HepG2 (cell line): ENCODE measurements around the gene GPS2. TPM values are rescaled to one million over a fixed set of nuclear protein-coding genes. Genes with fewer than 3 reads are reported as not detected.

Source experiments
- HNRNPL ChIP-seq: fragments of 200-400 bp; formaldehyde crosslinking; IDR thresholded peaks from 2 replicates; pipeline ENCODE4 v1.6.1; 2017; ENCODE audit warnings: mild to moderate bottlenecking, low read depth, low read length
- PHF21A ChIP-seq: sonication (generic); formaldehyde crosslinking; IDR thresholded peaks from 2 replicates; pipeline ENCODE4 v1.5.0; 2020; ENCODE audit warnings: mild to moderate bottlenecking, missing genetic modification reagents
- RERE ChIP-seq: IDR thresholded peaks from 2 replicates; pipeline ENCODE4 v1.6.1; 2016; ENCODE audit warnings: low read depth, missing genetic modification reagents, missing compliant biosample characterization
- SIN3A ChIP-seq: IDR thresholded peaks from 2 replicates; pipeline ENCODE4 v1.6.1; 2011; ENCODE audit warnings: low read depth, mild to moderate bottlenecking, control low read depth, low read length, borderline replicate concordance
- SP140L ChIP-seq: sonication (generic); formaldehyde crosslinking; IDR thresholded peaks from 2 replicates; pipeline ENCODE4 v1.4.0; 2020; ENCODE audit warnings: missing genetic modification reagents, borderline replicate concordance
- ZBTB7B ChIP-seq: sonication (generic); formaldehyde crosslinking; IDR thresholded peaks from 2 replicates; pipeline ENCODE4 v1.4.0; 2020; ENCODE audit warnings: missing genetic modification reagents
- ZNF12 ChIP-seq: sonication (generic); formaldehyde crosslinking; IDR thresholded peaks from 2 replicates; pipeline ENCODE4 v1.5.0; 2020; ENCODE audit warnings: missing genetic modification reagents
- ZNF24 ChIP-seq: fragments of 450-650 bp; IDR thresholded peaks from 2 replicates; pipeline ENCODE4 v1.6.1; 2017; ENCODE audit warnings: antibody characterized with exemption, mild to moderate bottlenecking
- ZNF264 ChIP-seq: sonication (generic); formaldehyde crosslinking; IDR thresholded peaks from 2 replicates; pipeline ENCODE4 v1.4.0; 2020; ENCODE audit warnings: missing genetic modification reagents
- ZNF737 ChIP-seq: sonication (generic); formaldehyde crosslinking; IDR thresholded peaks from 2 replicates; pipeline ENCODE4 v1.5.0; 2020; ENCODE audit warnings: missing genetic modification reagents, mild to moderate bottlenecking, borderline replicate concordance
- ZNF883 ChIP-seq: sonication (generic); formaldehyde crosslinking; IDR thresholded peaks from 2 replicates; pipeline ENCODE4 v1.5.1; 2020; ENCODE audit warnings: mild to moderate bottlenecking, missing genetic modification reagents; ENCODE audit errors: not compliant biosample characterization
- polyA plus RNA-seq, 8 experiments: library from polyadenylated mRNA; depleted of rRNA in 3 of 8; stranded (reverse) in 7 of 8; unstranded in 1 of 8; fragments of >200 nt; fragmentation: Illumina TruSeq in 4 of 8; extraction: Trizol in 4 of 8; gene quantifications; 2 replicates each; pipeline versions ENCODE4 v1.2.1 to v1.2.3, GENCODE V29; 2011 to 2016; ENCODE audit warnings: low read depth in 4 of 8, missing spikeins in 1 of 8, mixed read lengths in 1 of 8; ENCODE audit not compliant: insufficient read depth in 1 of 8
- total RNA-seq, 5 experiments: library from RNA; depleted of rRNA; stranded (reverse); fragments of >200 nt; fragmentation: Illumina TruSeq; extraction: Trizol; gene quantifications; 2 replicates each; pipeline ENCODE4 v1.2.3, GENCODE V29; 2016; ENCODE audit warnings: low read depth in 1 of 5
- TF ChIP-seq, protein P1 (sequence below): IDR thresholded peaks from 2 replicates; pipeline ENCODE4 v1.6.1; 2016
- TF ChIP-seq, protein P2 (sequence below): fragments of 450-650 bp; IDR thresholded peaks from 2 replicates; pipeline ENCODE4 v1.6.1; 2016
- TF ChIP-seq, protein P3 (sequence below): sonication (generic); formaldehyde crosslinking; IDR thresholded peaks from 2 replicates; pipeline ENCODE4 v1.4.0; 2020; ENCODE audit warnings: missing genetic modification reagents
- TF ChIP-seq, protein P4 (sequence below): IDR thresholded peaks from 2 replicates; pipeline ENCODE4 v1.4.0; 2020; ENCODE audit warnings: mild to moderate bottlenecking, missing genetic modification reagents

Gene GPS2
- total and polyA plus RNA-seq, 2 of the 13 experiments (the other 11 are each of a cell fraction or from before 2014, with no cell fraction given), result 58.0 to 59.4 TPM

GRCh38 chr17:7280519-7281073, 34.6 kb downstream of the GPS2 start (continued):
- TF ChIP-seq SP140L (CRISPR knock-in tag) (no peak), ZNF264 (no peak), ZNF12 (CRISPR knock-in tag) (peak; percentile 52; the same call in 1 of the 2 replicates), ZBTB7B (no peak), SIN3A (peak; percentile 65; the same call in 1 of the 2 replicates), ZNF883 (CRISPR knock-in tag) (peak; percentile 49), PHF21A (CRISPR knock-in tag) (no peak), HNRNPL (0 out of 2 replicates have a peak, but pooled peaks have one; percentile 57), ZNF24 (no peak), RERE (CRISPR knock-in tag) (no peak), ZNF737 (CRISPR knock-in tag) (no peak)
- TF ChIP-seq, protein P1, sequence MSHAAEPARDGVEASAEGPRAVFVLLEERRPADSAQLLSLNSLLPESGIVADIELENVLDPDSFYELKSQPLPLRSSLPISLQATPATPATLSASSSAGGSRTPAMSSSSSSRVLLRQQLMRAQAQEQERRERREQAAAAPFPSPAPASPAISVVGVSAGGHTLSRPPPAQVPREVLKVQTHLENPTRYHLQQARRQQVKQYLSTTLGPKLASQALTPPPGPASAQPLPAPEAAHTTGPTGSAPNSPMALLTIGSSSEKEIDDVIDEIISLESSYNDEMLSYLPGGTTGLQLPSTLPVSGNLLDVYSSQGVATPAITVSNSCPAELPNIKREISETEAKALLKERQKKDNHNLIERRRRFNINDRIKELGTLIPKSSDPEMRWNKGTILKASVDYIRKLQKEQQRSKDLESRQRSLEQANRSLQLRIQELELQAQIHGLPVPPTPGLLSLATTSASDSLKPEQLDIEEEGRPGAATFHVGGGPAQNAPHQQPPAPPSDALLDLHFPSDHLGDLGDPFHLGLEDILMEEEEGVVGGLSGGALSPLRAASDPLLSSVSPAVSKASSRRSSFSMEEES (CRISPR knock-in tag), result peak; percentile 47
- TF ChIP-seq, protein P2, sequence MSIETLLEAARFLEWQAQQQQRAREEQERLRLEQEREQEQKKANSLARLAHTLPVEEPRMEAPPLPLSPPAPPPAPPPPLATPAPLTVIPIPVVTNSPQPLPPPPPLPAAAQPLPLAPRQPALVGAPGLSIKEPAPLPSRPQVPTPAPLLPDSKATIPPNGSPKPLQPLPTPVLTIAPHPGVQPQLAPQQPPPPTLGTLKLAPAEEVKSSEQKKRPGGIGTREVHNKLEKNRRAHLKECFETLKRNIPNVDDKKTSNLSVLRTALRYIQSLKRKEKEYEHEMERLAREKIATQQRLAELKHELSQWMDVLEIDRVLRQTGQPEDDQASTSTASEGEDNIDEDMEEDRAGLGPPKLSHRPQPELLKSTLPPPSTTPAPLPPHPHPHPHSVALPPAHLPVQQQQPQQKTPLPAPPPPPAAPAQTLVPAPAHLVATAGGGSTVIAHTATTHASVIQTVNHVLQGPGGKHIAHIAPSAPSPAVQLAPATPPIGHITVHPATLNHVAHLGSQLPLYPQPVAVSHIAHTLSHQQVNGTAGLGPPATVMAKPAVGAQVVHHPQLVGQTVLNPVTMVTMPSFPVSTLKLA, result no peak
- TF ChIP-seq, protein P3, sequence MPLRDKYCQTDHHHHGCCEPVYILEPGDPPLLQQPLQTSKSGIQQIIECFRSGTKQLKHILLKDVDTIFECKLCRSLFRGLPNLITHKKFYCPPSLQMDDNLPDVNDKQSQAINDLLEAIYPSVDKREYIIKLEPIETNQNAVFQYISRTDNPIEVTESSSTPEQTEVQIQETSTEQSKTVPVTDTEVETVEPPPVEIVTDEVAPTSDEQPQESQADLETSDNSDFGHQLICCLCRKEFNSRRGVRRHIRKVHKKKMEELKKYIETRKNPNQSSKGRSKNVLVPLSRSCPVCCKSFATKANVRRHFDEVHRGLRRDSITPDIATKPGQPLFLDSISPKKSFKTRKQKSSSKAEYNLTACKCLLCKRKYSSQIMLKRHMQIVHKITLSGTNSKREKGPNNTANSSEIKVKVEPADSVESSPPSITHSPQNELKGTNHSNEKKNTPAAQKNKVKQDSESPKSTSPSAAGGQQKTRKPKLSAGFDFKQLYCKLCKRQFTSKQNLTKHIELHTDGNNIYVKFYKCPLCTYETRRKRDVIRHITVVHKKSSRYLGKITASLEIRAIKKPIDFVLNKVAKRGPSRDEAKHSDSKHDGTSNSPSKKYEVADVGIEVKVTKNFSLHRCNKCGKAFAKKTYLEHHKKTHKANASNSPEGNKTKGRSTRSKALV (CRISPR knock-in tag), result no peak; the same call in 1 of the 2 replicates
- TF ChIP-seq, protein P4, sequence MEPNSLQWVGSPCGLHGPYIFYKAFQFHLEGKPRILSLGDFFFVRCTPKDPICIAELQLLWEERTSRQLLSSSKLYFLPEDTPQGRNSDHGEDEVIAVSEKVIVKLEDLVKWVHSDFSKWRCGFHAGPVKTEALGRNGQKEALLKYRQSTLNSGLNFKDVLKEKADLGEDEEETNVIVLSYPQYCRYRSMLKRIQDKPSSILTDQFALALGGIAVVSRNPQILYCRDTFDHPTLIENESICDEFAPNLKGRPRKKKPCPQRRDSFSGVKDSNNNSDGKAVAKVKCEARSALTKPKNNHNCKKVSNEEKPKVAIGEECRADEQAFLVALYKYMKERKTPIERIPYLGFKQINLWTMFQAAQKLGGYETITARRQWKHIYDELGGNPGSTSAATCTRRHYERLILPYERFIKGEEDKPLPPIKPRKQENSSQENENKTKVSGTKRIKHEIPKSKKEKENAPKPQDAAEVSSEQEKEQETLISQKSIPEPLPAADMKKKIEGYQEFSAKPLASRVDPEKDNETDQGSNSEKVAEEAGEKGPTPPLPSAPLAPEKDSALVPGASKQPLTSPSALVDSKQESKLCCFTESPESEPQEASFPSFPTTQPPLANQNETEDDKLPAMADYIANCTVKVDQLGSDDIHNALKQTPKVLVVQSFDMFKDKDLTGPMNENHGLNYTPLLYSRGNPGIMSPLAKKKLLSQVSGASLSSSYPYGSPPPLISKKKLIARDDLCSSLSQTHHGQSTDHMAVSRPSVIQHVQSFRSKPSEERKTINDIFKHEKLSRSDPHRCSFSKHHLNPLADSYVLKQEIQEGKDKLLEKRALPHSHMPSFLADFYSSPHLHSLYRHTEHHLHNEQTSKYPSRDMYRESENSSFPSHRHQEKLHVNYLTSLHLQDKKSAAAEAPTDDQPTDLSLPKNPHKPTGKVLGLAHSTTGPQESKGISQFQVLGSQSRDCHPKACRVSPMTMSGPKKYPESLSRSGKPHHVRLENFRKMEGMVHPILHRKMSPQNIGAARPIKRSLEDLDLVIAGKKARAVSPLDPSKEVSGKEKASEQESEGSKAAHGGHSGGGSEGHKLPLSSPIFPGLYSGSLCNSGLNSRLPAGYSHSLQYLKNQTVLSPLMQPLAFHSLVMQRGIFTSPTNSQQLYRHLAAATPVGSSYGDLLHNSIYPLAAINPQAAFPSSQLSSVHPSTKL, result peak; percentile 60; the same call in 1 of the 2 replicates
